ENCODE measurements around the gene PARP16. TPM values are rescaled to one million over a fixed set of nuclear protein-coding genes. Genes with fewer than 3 reads are reported as not detected.
A peak's percentile ranks its signal among the peaks of the same experiment; 100 is the strongest.

PARP16 gene
- total RNA-seq, 4 donors from 2014 or later: 11.2 to 19.0 (median 14.6) TPM

DNA sequence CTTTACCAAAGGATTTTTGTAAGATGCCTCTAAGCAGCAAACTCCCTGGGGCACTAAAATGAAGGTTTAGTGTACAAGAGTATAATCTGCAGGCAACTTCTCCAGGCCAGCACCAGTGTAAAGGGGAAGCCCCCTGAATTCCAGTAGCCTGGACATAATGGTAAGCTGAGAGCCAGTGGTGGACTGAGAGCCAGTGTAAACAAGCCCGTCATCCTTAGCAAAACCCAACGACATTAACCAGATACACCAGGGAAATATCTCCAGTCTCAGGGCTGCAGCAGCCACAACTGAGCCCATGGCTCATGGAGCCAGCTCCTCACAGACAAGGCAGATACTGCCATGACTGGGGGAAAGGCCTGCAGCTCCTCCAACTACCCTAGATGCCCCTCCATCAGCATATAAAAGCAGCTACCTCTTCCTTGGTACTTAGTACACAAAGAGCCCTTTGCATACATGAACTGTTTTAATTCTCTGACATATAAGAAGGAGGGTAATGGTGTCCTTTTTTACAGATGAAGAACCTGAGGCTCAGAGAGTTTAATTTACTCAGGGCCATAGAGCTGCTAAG lies 21.7 kb downstream of the PARP16 start:
- H3K9me3 ChIP-seq: no peaks in the 10 kb centered on the region
- peaks cover 0 to 48% (median 30%) of the 10 kb centered on the region in 4 donors for H3K4me1 ChIP-seq
- no peak overlapping the region for H3K4me3 ChIP-seq
- DNase-seq (ENCODE audit: extremely low spot score): no peak
- WGBS: 20% methylated on average over 2 of the region's 2 CpGs
- H3K27me3 ChIP-seq: no peaks in the 10 kb centered on the region
- H3K27ac ChIP-seq (replicated peaks in 1 of 4): peak overlapping the region in 1 of 4 donors; percentile 5
- TF ChIP-seq POLR2AphosphoS5 (IDR thresholded peaks at IDR 0.05): no peak
- intact Hi-C loops (cut with DNase I): no loop called here
- H3K36me3 ChIP-seq: peaks cover 0 to 68% (median 42%) of the 10 kb centered on the region in 4 donors

DNA sequence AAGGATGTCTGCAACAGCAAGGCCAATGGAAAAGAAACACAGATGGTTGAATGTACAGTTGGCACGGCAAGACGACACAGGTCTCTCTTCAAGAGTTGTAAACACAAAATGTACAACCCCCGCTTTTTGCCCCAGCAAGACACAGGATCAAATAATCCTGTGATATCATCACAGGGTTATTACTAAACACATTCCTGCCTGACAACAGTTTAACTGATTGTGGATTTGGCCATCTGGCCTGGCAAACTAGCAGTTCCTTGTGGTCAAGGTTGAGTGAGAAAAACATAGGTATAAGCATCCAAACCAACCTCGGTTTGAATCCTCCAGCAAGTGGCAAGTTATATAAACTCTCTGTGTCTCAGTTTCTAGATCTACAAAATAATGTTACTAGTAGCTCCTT lies 23.4 kb downstream of the PARP16 start:
- H3K36me3 ChIP-seq: peaks cover 0 to 77% (median 35%) of the 10 kb centered on the region in 4 donors
- H3K4me1 ChIP-seq: peaks cover 2 to 63% (median 45%) of the 10 kb centered on the region in 4 donors
- H3K27ac ChIP-seq (replicated peaks in 1 of 4): peak overlapping the region in 1 of 4 donors; percentile 41
- WGBS: 76% methylated on average over 4 of the region's 4 CpGs
- H3K27me3 ChIP-seq: no peaks in the 10 kb centered on the region
- no peaks in the 10 kb centered on the region for H3K9me3 ChIP-seq
- DNase-seq (ENCODE audit: extremely low spot score): no peak
- intact Hi-C loops (cut with DNase I): no loop called here
- no peak for TF ChIP-seq POLR2A (IDR thresholded peaks at IDR 0.05; ENCODE audit: low read depth)
- TF ChIP-seq, protein P1, sequence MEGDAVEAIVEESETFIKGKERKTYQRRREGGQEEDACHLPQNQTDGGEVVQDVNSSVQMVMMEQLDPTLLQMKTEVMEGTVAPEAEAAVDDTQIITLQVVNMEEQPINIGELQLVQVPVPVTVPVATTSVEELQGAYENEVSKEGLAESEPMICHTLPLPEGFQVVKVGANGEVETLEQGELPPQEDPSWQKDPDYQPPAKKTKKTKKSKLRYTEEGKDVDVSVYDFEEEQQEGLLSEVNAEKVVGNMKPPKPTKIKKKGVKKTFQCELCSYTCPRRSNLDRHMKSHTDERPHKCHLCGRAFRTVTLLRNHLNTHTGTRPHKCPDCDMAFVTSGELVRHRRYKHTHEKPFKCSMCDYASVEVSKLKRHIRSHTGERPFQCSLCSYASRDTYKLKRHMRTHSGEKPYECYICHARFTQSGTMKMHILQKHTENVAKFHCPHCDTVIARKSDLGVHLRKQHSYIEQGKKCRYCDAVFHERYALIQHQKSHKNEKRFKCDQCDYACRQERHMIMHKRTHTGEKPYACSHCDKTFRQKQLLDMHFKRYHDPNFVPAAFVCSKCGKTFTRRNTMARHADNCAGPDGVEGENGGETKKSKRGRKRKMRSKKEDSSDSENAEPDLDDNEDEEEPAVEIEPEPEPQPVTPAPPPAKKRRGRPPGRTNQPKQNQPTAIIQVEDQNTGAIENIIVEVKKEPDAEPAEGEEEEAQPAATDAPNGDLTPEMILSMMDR (IDR thresholded peaks at IDR 0.05): no peak
- TF ChIP-seq EP300 (IDR thresholded peaks at IDR 0.05): no peak
- no peak overlapping the region for H3K4me3 ChIP-seq

DNA sequence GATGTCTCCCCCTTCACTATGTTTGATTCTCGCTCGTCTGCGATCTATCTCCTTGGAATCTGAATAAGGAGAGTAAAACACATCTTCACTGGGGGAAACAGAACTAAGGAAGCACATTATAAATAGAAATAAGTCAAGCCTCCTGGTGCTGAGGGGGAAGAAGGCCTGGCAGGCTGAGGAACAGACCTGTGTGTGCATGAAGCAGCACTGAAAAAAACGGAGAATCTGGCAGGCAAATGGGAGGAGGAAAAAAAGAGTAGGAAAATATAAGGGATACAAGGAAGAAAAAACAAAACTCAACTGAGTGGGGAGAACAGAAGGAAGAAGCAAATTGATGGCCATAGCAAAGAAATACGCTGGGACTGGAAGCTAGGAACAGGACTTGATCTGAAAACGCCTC lies 25.7 kb downstream of the PARP16 start:
- Histone ChIP-seq H3K36me3 (peaks cover 0 to 73% (median 28%) of the 10 kb centered on the region in 4 donors), H3K27ac (replicated peaks in 1 of 4) (peak overlapping the region; percentile 81 to 92 (median 86)), H3K4me1 (peaks cover 9 to 79% (median 64%) of the 10 kb centered on the region in 4 donors), H3K27me3 (no peaks in the 10 kb centered on the region), H3K4me3 (no peak overlapping the region), H3K9me3 (no peaks in the 10 kb centered on the region)
- DNase-seq (ENCODE audit: extremely low spot score): no peak
- 91% methylated on average over 6 of the region's 6 CpGs for WGBS
- TF ChIP-seq, protein P1 (IDR thresholded peaks at IDR 0.05): no peak
- no peak for TF ChIP-seq POLR2AphosphoS5 (IDR thresholded peaks at IDR 0.05)
- no peak for TF ChIP-seq POLR2A (IDR thresholded peaks at IDR 0.05; ENCODE audit: low read depth)
- no peak for TF ChIP-seq EP300 (IDR thresholded peaks at IDR 0.05)
- intact Hi-C loops (cut with DNase I): no loop called here

DNA sequence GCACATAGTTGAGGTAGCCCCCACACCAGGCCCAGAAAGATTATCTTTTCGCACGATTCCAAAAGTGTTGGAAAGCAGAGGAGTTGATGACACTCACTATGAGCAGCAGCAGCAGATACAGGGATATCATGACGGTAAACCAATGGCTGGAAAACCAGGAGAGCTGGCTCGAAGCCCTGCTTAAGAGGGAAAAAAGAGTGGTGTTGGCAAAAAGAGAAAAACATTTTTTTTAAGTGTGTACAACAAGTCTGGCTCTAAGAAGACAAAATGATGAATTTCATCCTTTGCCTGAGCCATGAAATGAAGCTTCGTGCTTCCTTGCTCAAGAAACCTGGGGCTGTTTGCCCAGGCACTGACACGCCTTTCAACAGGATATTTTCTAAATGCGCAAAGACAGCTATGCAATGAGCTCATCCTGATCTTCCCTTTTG lies 27.3 kb downstream of the PARP16 start:
- TF ChIP-seq POLR2A (IDR thresholded peaks at IDR 0.05; ENCODE audit: low read depth): no peak
- peak; percentile 56 to 58 for TF ChIP-seq POLR2AphosphoS5 (IDR thresholded peaks at IDR 0.05)
- Histone ChIP-seq H3K27me3 (no peaks in the 10 kb centered on the region), H3K27ac (replicated peaks in 1 of 4) (peak overlapping the region; percentile 81 to 92 (median 86)), H3K4me1 (peaks cover 9 to 76% (median 61%) of the 10 kb centered on the region in 4 donors), H3K36me3 (peaks cover 0 to 65% (median 25%) of the 10 kb centered on the region in 4 donors), H3K9me3 (no peaks in the 10 kb centered on the region), H3K4me3 (peak overlapping the region in 1 of 4 donors; percentile 28)
- intact Hi-C loops (cut with DNase I): no loop called here
- DNase-seq (ENCODE audit: extremely low spot score): no peak
- WGBS: 35% methylated on average over 7 of the region's 7 CpGs

DNA sequence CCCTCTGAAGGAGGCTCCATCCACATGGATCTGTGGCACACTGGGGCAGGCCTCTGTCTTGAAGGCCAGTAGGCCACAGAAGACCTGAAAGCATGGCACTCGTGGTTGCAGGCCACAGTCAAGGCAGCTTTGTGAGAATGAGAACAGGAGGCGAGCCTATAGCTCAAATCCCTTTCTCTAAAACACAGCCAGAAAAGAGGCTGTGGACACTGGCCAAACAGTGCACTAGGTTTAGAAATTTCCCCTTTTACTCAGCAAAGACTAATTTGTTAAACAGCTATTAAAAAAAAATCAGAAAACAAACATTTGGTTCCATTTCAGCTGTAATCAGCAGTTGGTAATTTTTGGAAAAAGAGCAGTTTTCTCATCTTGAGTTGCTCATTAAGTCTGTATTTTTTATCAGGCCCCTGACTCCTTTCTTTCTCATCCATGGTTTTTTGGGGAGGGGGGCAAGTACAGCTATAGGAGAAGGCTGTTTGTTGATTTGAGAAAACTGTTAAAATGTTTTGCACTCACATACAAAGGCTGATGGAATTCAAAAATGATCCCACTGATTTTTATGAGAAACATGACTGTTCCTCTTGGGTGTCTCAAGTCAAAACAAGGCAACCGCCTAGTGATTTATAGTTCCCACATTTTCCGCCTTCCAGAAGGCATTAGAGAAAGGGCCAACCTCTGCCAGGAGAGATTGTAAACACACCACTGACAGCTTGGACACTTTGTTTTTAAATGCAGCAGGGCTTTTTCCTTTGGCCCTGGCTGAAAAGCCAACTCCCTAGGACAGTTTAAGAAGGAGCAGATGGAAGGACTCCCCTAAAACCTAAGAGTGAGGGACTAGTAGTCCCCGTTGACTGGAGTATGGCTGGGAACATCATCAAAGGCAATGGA lies 28.1 kb downstream of the PARP16 start:
- 32% methylated on average over 5 of the region's 5 CpGs for WGBS
- no peak for DNase-seq (ENCODE audit: extremely low spot score)
- intact Hi-C loops (cut with DNase I): no loop called here
- TF ChIP-seq EP300 (IDR thresholded peaks at IDR 0.05): no peak
- peak; percentile 41 to 55 for TF ChIP-seq POLR2AphosphoS5 (IDR thresholded peaks at IDR 0.05)
- peak overlapping the region in 1 of 4 donors; percentile 28 for H3K4me3 ChIP-seq
- peaks cover 9 to 74% (median 64%) of the 10 kb centered on the region in 4 donors for H3K4me1 ChIP-seq
- H3K9me3 ChIP-seq: no peaks in the 10 kb centered on the region
- H3K36me3 ChIP-seq: peaks cover 0 to 59% (median 25%) of the 10 kb centered on the region in 4 donors
- no peaks in the 10 kb centered on the region for H3K27me3 ChIP-seq
- peak overlapping the region; percentile 81 to 92 (median 86) for H3K27ac ChIP-seq (replicated peaks in 1 of 4)

All from esophagus muscularis mucosa (tissue), 4 donors.